Raji (cell line): ENCODE results near the gene NDUFV2.

Experiments used
- POLR2A ChIP-seq: IDR thresholded peaks from 2 replicates; pipeline ENCODE4 v1.6.1; 2011; ENCODE audit warnings: low read depth, low read length, control low read depth; ENCODE audit not compliant: insufficient read depth

NDUFV2 gene

DNA sequence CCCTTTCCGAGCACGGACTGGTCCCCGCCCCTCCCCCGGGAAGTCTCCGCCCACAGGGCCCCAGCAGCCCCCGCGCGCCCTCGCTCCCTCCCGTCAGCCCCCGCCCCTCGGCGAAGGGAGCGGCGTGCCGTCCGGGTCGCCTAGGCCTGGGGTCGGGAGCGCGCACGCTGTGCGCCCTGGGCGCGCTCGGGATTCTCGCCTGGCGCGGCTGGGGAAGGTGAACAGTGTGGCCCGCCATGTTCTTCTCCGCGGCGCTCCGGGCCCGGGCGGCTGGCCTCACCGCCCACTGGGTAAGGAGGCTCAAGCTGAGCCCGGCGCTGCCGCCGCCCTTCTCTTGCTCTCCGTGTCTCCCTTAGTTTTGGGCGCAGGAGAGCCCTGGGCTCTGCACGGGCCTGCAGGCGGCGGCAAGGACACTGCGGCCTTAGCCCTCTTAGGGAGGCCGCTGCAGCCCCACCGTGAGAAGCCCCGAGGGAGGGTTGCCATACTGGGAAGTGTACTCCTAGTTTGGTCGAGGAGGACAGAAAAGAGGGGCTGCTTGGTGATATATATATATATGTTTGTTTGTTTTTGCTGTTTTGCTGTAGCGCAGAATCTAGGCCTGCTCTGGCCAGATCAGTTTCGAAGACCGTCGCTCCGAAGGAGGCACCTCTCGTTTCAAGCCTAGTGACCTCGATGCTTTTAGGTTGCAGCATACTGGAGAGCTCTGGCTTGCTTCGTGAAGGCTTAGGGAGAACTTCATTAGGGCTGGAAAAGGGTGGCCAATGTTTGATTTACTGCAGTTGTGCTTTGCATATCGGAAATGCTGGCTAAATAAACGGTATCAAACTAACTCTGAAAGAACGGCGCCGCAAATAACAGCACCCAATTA is at the start of gene NDUFV2:
NDUFV2 (plus strand) TSS at position 192 of the 868 bp plus-strand sequence; CDS start at position 237, 45 bp downstream.
- peak; percentile 80 for TF ChIP-seq POLR2A

GRCh38 chr18:9053814-9054213 is 48.7 kb upstream of the NDUFV2 start:
- no peak for TF ChIP-seq POLR2A

DNA sequence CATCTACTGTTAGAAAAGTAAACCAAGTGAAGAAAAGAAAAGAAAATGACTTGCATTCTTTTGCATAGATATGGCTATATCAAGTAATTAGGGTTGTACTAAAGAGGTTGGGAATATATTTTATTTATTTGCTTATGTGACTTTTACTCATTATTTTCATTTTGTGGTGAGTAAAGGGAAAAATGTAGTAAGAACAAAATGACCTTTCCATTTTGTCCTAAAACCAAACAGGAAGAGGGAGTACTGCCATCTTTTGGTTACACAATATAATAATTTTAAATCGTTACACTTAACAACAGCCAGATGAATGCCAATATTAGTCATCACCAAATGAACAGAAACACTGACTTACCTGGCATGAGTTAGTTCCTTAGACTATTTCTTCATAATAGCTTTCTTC is 47.3 kb upstream of the NDUFV2 start:
- no peak for TF ChIP-seq POLR2A

GRCh38 chr18:9055626-9056025 is 46.9 kb upstream of the NDUFV2 start:
- no peak for TF ChIP-seq POLR2A

- TF ChIP-seq POLR2A, result no peak
Observed at GRCh38 chr18:9057646-9058045, 44.9 kb upstream of the NDUFV2 start.

DNA sequence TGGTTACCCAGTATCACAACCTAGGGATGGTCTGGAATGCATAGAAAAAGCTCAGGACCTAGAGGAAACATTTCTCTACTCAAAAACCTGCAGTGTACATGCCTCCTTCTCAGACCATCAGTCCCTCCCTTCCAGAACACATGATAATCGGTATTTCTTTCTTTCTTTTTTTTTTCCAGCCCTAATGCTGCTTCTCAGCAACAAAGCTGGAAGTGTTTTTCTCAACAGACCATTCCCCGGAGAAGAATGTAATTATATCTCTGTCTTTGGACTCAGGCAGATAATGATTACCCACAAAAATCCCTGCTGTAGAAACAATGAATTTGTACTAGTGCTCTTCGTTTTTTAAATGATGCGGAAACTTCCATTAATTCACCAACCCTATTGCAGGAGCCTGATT is 44.1 kb upstream of the NDUFV2 start:
- no peak for TF ChIP-seq POLR2A

DNA sequence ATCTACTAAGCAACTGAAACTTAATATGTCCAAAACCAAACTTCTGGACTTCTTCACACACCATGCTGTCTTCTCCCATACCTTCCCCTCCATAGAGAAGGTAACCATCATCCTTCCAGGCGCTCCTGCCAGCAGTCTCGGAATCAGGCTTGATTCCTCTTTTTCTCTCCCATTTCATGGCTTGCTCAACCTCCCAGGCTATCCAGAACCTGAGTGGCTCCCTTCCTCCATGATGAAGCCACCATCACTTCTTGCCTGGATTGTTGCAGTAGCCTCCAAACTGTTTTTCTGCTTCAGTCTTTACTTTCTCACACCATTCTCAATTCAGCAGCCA is 40.1 kb upstream of the NDUFV2 start:
- TF ChIP-seq POLR2A, result no peak

GRCh38 chr18:9065864-9066263 is 36.6 kb upstream of the NDUFV2 start:
- TF ChIP-seq POLR2A, result no peak

DNA sequence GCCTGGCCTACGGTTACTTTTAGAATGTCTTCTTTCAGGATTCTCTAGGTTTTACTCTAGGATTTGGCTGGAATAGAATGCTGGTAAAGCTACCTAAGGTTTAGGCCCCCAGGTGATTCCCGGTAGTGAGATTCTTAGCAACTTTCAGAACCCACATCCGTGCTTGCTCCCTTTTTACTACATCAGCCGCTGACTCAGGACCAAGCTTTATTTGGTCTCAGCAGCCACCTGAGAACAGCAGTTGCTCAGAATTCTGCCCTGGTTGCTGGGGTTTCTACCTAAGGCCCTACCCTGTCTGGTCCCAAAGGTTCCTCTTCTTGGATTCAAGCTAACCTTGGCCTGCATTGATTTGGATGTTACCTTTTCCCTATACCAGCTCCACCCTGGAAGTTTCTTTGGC is 36.1 kb upstream of the NDUFV2 start:
- TF ChIP-seq POLR2A, result no peak

DNA sequence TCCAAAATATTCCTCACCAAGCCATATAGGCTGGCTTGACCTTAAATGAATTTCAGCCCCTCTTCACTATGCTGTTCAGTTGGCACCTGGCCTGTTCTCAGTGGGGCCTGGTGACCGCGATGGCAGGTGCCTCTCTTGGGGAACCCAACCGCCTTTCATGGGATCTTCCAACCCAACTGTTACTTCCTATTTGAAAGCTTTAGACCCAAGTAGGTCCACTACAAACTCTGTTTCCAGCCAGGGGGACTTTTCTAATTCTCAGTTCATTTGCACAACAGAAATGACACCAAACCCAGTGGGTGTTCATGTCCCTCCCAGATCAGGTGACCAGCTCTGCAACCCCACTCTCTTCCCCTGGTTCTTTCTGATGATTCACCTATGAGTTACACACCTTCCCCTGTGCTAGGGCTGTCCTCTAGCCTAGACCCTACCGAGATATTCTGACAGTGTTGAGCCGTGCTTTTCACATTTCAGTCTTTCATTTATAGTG is 35.6 kb upstream of the NDUFV2 start:
- no peak for TF ChIP-seq POLR2A

DNA sequence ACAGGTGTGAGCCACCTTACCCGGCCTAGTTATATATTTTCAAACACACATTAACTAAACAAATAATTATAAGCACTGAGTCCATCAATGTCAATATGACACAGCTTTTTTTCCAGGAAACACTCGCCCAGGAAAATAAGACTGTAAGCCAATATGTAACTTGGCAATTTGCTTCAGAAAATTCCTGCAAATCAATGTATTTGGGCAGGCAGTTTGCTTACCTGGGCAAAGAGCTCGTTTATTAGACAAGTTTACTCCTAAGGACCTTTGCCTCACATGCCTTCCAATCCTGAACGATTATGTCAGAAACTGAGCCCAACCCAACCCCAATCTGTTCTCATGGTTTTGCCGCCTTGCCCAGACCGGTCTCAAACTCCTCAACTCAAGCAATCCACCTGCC is 34.7 kb upstream of the NDUFV2 start:
- TF ChIP-seq POLR2A, result no peak

DNA sequence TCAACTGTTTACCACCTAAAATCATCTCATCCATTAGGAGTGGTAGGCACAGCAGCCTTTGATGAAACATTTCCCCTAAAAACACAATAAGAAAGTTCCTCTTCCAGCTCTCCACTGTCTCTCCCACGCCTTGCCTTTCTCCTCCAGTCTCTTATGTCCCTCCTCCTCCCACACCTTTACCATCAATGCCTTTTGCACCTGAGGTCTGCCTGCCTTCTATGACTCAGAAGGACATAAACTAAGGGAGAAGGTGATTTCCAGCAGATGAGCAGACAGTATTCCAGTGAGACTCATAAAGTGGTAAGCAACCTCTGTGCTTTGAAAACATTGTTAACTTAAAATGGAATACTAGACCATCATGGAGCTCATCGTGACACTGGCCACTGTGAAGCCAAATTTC is 34.2 kb upstream of the NDUFV2 start:
- TF ChIP-seq POLR2A, result no peak

DNA sequence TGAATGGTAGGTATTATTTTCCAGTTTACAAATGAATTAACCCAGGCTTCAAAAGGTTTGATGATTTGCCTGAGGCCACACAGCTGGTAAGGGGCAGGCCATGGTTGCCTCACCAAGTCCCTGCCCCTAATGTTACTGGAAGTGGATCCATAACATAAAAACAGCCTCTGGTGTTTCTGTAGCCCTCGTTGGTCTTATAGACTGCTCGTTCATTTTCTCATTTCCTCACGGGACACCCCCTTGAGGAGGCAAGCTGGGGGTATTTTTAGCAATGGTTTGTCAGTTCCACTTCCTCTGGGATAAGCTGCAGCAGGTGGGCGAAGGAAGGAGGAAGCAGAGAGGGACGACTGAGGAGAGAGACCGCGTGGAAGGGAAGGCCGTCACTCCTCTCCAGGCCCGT is 32.9 kb upstream of the NDUFV2 start:
- TF ChIP-seq POLR2A, result no peak

DNA sequence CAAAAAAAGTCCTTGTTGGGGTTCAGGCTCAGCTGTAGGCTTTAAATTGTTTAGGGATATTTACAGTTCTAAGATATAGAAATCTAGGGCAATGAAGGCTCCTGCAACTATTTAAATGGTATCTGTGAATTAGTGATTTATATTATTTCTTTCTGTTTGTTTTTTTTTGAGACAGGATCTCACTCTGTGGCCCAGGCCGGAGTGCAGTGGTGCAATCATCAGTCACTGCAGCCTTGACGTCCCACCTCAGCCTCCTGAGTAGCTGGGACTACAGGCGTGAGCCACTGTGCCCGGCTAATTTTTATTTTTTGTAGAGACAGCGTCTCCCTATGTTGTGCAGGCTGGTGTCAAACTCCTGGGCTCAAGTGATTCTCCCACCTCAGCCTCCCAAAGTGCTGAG is 32.3 kb upstream of the NDUFV2 start:
- TF ChIP-seq POLR2A, result no peak

DNA sequence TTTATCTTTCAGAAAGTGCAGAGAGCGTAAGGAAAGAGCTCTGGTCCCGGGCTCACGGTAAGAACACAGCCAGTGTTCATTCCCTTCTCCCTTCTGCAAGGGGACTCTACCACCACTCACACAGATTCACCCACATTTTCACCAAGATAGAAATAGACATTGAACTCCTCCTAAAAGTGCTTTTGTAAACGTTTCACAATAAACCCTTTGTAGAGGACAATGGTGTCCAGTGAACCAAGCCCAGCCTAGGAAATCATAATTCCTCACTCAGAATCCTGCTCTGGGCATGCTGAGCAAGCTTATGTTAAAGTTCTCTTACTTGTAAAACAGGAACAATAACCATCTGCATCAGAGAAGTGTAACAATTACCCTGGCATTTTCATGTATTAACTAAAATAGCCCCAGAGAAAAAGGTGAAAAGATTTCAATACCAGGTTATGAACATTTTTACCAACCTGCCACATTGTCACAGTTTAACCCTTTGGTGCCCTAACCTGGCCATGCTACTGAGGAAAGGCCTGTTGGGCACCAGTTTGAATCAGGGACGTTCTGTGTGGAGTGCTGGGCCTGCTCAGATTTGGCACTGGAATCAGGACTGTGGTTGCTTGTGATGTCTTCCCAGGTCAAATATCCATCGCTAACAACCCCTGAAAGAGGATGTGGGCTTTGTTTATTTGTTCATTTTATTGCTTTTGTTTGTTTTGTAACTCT is 22.5 kb upstream of the NDUFV2 start:
- TF ChIP-seq POLR2A, result no peak

GRCh38 chr18:9081940-9082339 is 20.6 kb upstream of the NDUFV2 start:
- TF ChIP-seq POLR2A, result no peak
